GM12878 (cell line): ENCODE data around the gene OPRL1. TPM values are rescaled to one million over a fixed set of nuclear protein-coding genes. Genes with fewer than 3 reads are reported as not detected.
A peak's percentile ranks its signal among the peaks of the same experiment; 100 is the strongest.

Source experiments
- BACH1 ChIP-seq: fragments of 450-650 bp; IDR thresholded peaks from 2 replicates; pipeline ENCODE4 v1.6.1; 2017; ENCODE audit warnings: mild to moderate bottlenecking, borderline replicate concordance
- CEBPZ ChIP-seq: fragments of 150-350 bp; IDR thresholded peaks from 2 replicates; pipeline ENCODE4 v1.6.1; 2016; ENCODE audit warnings: low read depth, low read length
- CHD1 ChIP-seq: IDR thresholded peaks from 2 replicates; pipeline ENCODE4 v1.6.1; 2012; ENCODE audit warnings: low read depth, low read length, improper control_type of control experiment
- CHD2 ChIP-seq: IDR thresholded peaks from 2 replicates; pipeline ENCODE4 v1.6.1; 2011; ENCODE audit warnings: low read depth, low read length, improper control_type of control experiment, borderline replicate concordance
- GATAD2B ChIP-seq: fragments of 450-650 bp; conservative IDR thresholded peaks from 2 replicates; pipeline ENCODE4 v1.6.1; 2017; ENCODE audit warnings: low read depth, mild to moderate bottlenecking, moderate library complexity
- HDAC6 ChIP-seq: fragments of 200-600 bp; sonication (generic); IDR thresholded peaks from one replicate; pipeline ENCODE4 v1.8.0; 2017; ENCODE audit warnings: antibody characterized with exemption; ENCODE audit not compliant: unreplicated experiment
- IRF3 ChIP-seq: fragments of 450-650 bp; IDR thresholded peaks from 2 replicates; pipeline ENCODE4 v1.6.1; 2014; ENCODE audit warnings: mild to moderate bottlenecking
- JUND ChIP-seq: IDR thresholded peaks from 2 replicates; pipeline ENCODE4 v1.6.1; 2012; ENCODE audit warnings: low read depth, mild to moderate bottlenecking, low read length, improper control_type of control experiment, moderate library complexity
- KDM1A ChIP-seq: fragments of 200-600 bp; sonication (generic); IDR thresholded peaks from 2 replicates; pipeline ENCODE4 v1.6.1; 2016; ENCODE audit warnings: borderline replicate concordance
- MAX ChIP-seq: IDR thresholded peaks from 2 replicates; pipeline ENCODE4 v1.6.1; 2012; ENCODE audit warnings: low read depth, low read length, improper control_type of control experiment
- MTA2 ChIP-seq: fragments of 450-650 bp; IDR thresholded peaks from 2 replicates; pipeline ENCODE4 v1.6.1; 2016; ENCODE audit warnings: low read depth, mild to moderate bottlenecking, moderate library complexity
- NBN ChIP-seq: fragments of 450-650 bp; IDR thresholded peaks from 2 replicates; pipeline ENCODE4 v1.6.1; 2016
- NFIC ChIP-seq: IDR thresholded peaks from 2 replicates; pipeline ENCODE4 v1.6.1; 2012; ENCODE audit warnings: low read depth, mild to moderate bottlenecking, inconsistent platforms, low read length, moderate library complexity
- NFXL1 ChIP-seq: fragments of 450-650 bp; IDR thresholded peaks from 2 replicates; pipeline ENCODE4 v1.6.1; 2017; ENCODE audit warnings: antibody characterized with exemption, mild to moderate bottlenecking, borderline replicate concordance
- NKRF ChIP-seq: fragments of 450-650 bp; conservative IDR thresholded peaks from 2 replicates; pipeline ENCODE4 v1.6.1; 2017; ENCODE audit warnings: mild to moderate bottlenecking, moderate library complexity
- PBX3 ChIP-seq: IDR thresholded peaks from 2 replicates; pipeline ENCODE4 v1.6.1; 2011; ENCODE audit warnings: mild to moderate bottlenecking, low read depth, low read length, moderate library complexity; ENCODE audit not compliant: insufficient replicate concordance
- POLR2A ChIP-seq: IDR thresholded peaks from 2 replicates; pipeline ENCODE4 v1.6.1; 2011; ENCODE audit warnings: low read depth, mild to moderate bottlenecking, low read length
- RB1 ChIP-seq: fragments of 450-650 bp; formaldehyde crosslinking; IDR thresholded peaks from 2 replicates; pipeline ENCODE4 v1.6.1; 2017; ENCODE audit warnings: mild to moderate bottlenecking, borderline replicate concordance
- SIX5 ChIP-seq: IDR thresholded peaks from 2 replicates; pipeline ENCODE4 v1.6.1; 2011; ENCODE audit warnings: mild to moderate bottlenecking, low read depth, low read length, moderate library complexity; ENCODE audit not compliant: severe bottlenecking
- SMC3 ChIP-seq: IDR thresholded peaks from 2 replicates; pipeline ENCODE4 v1.6.1; 2011; ENCODE audit warnings: low read length, improper control_type of control experiment, borderline replicate concordance
- STAT1 ChIP-seq: fragments of 450-650 bp; conservative IDR thresholded peaks from 2 replicates; pipeline ENCODE4 v1.6.1; 2014; ENCODE audit warnings: antibody characterized with exemption, mild to moderate bottlenecking
- TAF1 ChIP-seq: IDR thresholded peaks from 2 replicates; pipeline ENCODE4 v1.6.1; 2011; ENCODE audit warnings: mild to moderate bottlenecking, low read depth, low read length, borderline replicate concordance
- TCF3 ChIP-seq: IDR thresholded peaks from 2 replicates; pipeline ENCODE4 v1.6.1; 2012; ENCODE audit warnings: low read depth, mild to moderate bottlenecking, low read length, borderline replicate concordance; ENCODE audit not compliant: insufficient read depth
- TCF7 ChIP-seq: IDR thresholded peaks from 2 replicates; pipeline ENCODE4 v1.6.1; 2014; ENCODE audit warnings: antibody characterized with exemption, borderline replicate concordance
- ZNF622 ChIP-seq: fragments of 450-650 bp; IDR thresholded peaks from 2 replicates; pipeline ENCODE4 v1.6.1; 2017; ENCODE audit warnings: mild to moderate bottlenecking, inconsistent platforms
- ZSCAN29 ChIP-seq: fragments of 450-650 bp; IDR thresholded peaks from 2 replicates; pipeline ENCODE4 v1.6.1; 2017; ENCODE audit warnings: mild to moderate bottlenecking, moderate library complexity
- polyA plus RNA-seq, 11 experiments: library from polyadenylated mRNA; depleted of rRNA in 4 of 11; unstranded in 6 of 11; stranded (reverse) in 5 of 11; fragments of >200 nt; fragmentation: Nextera tagmentation in 4 of 11; fragmentation: Illumina TruSeq in 1 of 11; extraction: Ambion mirVana in 4 of 11; extraction: Trizol in 1 of 11; gene quantifications; 1 replicate in 1 of 11; 2 replicates in 10 of 11; pipeline versions ENCODE4 v1.2.1 to v1.2.3, GENCODE V29; 2011 to 2016; ENCODE audit warnings: inconsistent platforms in 2 of 11, missing spikeins in 2 of 11, low read depth in 1 of 11
- total RNA-seq, 4 experiments: library from RNA; depleted of rRNA in 3 of 4; stranded (reverse); fragments of >200 nt in 3 of 4; fragmentation: Illumina TruSeq in 1 of 4; extraction: Trizol in 1 of 4; gene quantifications; 2 replicates each; pipeline versions ENCODE4 v1.2.1 to v1.2.3, GENCODE V29; 2013 to 2021

The OPRL1 gene
- total and polyA plus RNA-seq, 10 of the 15 experiments (the other 5 are each of a cell fraction or from before 2014, with no cell fraction given), result 0.04 to 0.41 (median 0.24) TPM; not detected in 1

- no peak for TF ChIP-seq TCF7
- 0 out of 2 replicates have a peak, but pooled peaks have one; percentile 39 for TF ChIP-seq TAF1
- TF ChIP-seq MTA2, result no peak
- peak; percentile 60 for TF ChIP-seq POLR2A
- 0 out of 2 replicates have a peak, but pooled peaks have one; percentile 6 for TF ChIP-seq IRF3
- TF ChIP-seq NKRF, result no peak; the same call in 1 of the 2 replicates
- TF ChIP-seq HDAC6, result no peak
- no peak for TF ChIP-seq JUND
- 0 out of 2 replicates have a peak, but pooled peaks have one; percentile 61 for TF ChIP-seq BACH1
- no peak for TF ChIP-seq CHD1
- peak; percentile 51; the same call in 1 of the 2 replicates for TF ChIP-seq NBN
- TF ChIP-seq KDM1A, result no peak
- TF ChIP-seq TCF3, result 0 out of 2 replicates have a peak, but pooled peaks have one; percentile 20
- peak; percentile 68 for TF ChIP-seq GATAD2B
- no peak for TF ChIP-seq NFIC
- TF ChIP-seq SIX5, result no peak
- no peak for TF ChIP-seq CEBPZ
- TF ChIP-seq RB1, result no peak
- no peak for TF ChIP-seq ZSCAN29
- no peak for TF ChIP-seq SMC3
- no peak for TF ChIP-seq PBX3
- no peak for TF ChIP-seq NFXL1
- TF ChIP-seq ZNF622, result no peak
- TF ChIP-seq STAT1, result no peak
- no peak for TF ChIP-seq MAX
- TF ChIP-seq CHD2, result peak; percentile 55; the same call in 1 of the 2 replicates
These were observed 2.8 kb upstream of the OPRL1 start (continued) for GRCh38 chr20:64077094-64077493.
